ENCODE measurements around the gene ZFHX3. TPM values are rescaled to one million over a fixed set of nuclear protein-coding genes. Genes with fewer than 3 reads are reported as not detected.

Gene ZFHX3
- total RNA-seq, 1 experiment from 2014 or later, result 21.8 TPM

DNA sequence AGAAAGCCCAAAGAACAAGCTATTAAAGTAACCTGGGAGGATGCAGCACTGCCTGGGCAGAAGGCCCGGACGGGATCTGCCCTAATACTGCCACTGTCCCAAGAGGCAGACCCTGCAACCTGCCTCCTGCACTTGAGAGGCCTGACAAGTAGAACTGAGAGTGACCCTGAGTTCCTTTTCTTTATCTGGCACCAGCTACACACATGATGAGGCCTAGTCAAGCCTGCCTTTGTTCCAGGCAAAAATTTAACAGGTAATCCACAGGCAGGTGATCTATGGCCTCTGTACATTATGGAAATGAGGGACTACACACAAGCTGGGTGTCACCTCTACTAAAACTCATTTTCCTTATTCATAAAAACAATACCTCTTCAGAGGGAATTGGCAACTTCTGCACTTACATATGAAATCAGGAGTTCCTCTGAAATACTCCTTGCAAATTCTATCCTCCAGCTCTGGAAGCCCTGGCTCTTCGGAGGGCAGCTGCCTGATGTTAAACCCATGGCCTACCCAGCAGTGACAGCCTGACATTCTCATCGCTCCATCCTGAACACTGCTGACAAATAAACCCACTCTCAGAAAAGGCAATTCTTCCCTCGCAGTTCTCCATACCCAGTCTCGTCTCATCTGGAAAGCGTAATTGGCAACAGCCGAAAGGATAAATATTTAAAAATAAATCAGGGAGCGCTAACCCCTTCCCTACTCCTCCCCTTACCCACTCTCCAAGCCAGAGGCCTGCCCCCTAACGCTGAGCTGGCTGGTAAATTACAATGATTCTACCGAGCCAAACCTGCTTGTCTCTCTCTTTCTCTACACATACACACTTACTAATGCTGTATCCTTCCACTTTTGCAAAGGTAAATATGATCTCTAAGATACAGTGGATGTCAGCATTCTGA lies 2.5 kb upstream of the ZFHX3 start:
- POLR2A ChIA-PET (ENCODE audit: low non-redundant PET), result interaction anchor here (0.7 kb wide), 1 partner anchor 565 kb away, joined by 3 read pairs; no protein-coding TSS in a partner anchor
- peaks cover 73% of the 10 kb centered on the region for H3K4me1 ChIP-seq (ENCODE audit: insufficient read depth, low read length, poor library complexity, severe bottlenecking)
- intact Hi-C loops (cut with micrococcal nuclease; ENCODE audit: unreplicated experiment), result loop anchor here (10.0 kb wide), 3 partner anchors 116 to 546 kb away; no protein-coding TSS in a partner anchor

DNA sequence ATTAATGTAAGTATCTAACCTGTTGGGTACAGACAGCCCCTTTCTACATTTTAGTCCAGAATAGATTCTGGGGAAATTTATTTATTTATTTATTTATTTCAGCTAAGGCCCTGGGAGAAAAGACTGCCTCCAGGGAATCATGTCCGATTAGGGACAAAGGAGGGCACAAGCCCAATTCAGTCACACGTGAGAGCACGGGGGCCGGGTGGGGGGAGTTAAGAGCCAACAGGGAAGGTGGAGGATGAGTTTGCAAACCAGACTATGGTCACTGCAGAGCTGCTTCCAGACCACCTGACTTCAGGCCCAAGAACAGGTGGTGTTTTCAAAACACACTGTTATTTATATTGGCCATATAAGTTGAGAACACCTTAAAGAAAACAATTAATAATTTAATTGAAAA lies 1.6 kb upstream of the ZFHX3 start:
- Histone ChIP-seq H3K9me3 (ENCODE audit: low read depth, low read length, poor library complexity, severe bottlenecking) (no peaks in the 10 kb centered on the region), H3K36me3 (ENCODE audit: insufficient read depth, low read length, poor library complexity, severe bottlenecking) (no peaks in the 10 kb centered on the region), H3K27me3 (replicated peaks; ENCODE audit: insufficient read depth, low read depth, low read length, poor library complexity) (no peaks in the 10 kb centered on the region), H3K27ac (ENCODE audit: low read depth, low read length, poor library complexity, severe bottlenecking) (peak overlapping the region; percentile 70), H3K4me1 (ENCODE audit: insufficient read depth, low read length, poor library complexity, severe bottlenecking) (peaks cover 70% of the 10 kb centered on the region), H3K4me3 (ENCODE audit: low read depth, low read length, poor library complexity, severe bottlenecking) (no peak overlapping the region)
- TF ChIP-seq, protein P1, sequence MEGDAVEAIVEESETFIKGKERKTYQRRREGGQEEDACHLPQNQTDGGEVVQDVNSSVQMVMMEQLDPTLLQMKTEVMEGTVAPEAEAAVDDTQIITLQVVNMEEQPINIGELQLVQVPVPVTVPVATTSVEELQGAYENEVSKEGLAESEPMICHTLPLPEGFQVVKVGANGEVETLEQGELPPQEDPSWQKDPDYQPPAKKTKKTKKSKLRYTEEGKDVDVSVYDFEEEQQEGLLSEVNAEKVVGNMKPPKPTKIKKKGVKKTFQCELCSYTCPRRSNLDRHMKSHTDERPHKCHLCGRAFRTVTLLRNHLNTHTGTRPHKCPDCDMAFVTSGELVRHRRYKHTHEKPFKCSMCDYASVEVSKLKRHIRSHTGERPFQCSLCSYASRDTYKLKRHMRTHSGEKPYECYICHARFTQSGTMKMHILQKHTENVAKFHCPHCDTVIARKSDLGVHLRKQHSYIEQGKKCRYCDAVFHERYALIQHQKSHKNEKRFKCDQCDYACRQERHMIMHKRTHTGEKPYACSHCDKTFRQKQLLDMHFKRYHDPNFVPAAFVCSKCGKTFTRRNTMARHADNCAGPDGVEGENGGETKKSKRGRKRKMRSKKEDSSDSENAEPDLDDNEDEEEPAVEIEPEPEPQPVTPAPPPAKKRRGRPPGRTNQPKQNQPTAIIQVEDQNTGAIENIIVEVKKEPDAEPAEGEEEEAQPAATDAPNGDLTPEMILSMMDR (conservative IDR thresholded peaks at IDR 0.05; ENCODE audit: low read depth, low read length), result no peak
- TF ChIP-seq EZH2 (IDR thresholded peaks at IDR 0.05; ENCODE audit: borderline replicate concordance, low read depth, low read length, poor library complexity, severe bottlenecking), result no peak
- no peak for DNase-seq (ENCODE audit: low spot score)
- CTCF ChIA-PET, result interaction anchor here (1.0 to 1.4 kb wide), 2 partner anchors 54 to 217 kb away, joined by 3 to 5 read pairs; no protein-coding TSS in a partner anchor
- intact Hi-C loops (cut with micrococcal nuclease; ENCODE audit: unreplicated experiment), result loop anchor here (10.0 kb wide), 1 partner anchor 515 kb away; no protein-coding TSS in a partner anchor
- POLR2A ChIA-PET (ENCODE audit: low non-redundant PET), result interaction anchor here (0.7 kb wide), 1 partner anchor 564 kb away, joined by 3 read pairs; no protein-coding TSS in a partner anchor
- no TSS peak for BruUV-seq (replicated peaks)

More for the DNA sequence above, 2.5 kb upstream of the ZFHX3 start:
- H3K27ac ChIP-seq (ENCODE audit: low read depth, low read length, poor library complexity, severe bottlenecking), result no peak overlapping the region
- no TSS peak for BruUV-seq (replicated peaks)
- H3K4me3 ChIP-seq (ENCODE audit: low read depth, low read length, poor library complexity, severe bottlenecking), result no peak overlapping the region
- CTCF ChIA-PET, result interaction anchor here (1.0 to 1.4 kb wide), 2 partner anchors 55 to 218 kb away, joined by 3 to 5 read pairs; no protein-coding TSS in a partner anchor
- H3K36me3 ChIP-seq (ENCODE audit: insufficient read depth, low read length, poor library complexity, severe bottlenecking), result no peaks in the 10 kb centered on the region
- no peaks in the 10 kb centered on the region for H3K27me3 ChIP-seq (replicated peaks; ENCODE audit: insufficient read depth, low read depth, low read length, poor library complexity)
- TF ChIP-seq, protein P1 (conservative IDR thresholded peaks at IDR 0.05; ENCODE audit: low read depth, low read length), result no peak
- no peak for TF ChIP-seq EZH2 (IDR thresholded peaks at IDR 0.05; ENCODE audit: borderline replicate concordance, low read depth, low read length, poor library complexity, severe bottlenecking)
- no peaks in the 10 kb centered on the region for H3K9me3 ChIP-seq (ENCODE audit: low read depth, low read length, poor library complexity, severe bottlenecking)
- no peak for DNase-seq (ENCODE audit: low spot score)

DNA sequence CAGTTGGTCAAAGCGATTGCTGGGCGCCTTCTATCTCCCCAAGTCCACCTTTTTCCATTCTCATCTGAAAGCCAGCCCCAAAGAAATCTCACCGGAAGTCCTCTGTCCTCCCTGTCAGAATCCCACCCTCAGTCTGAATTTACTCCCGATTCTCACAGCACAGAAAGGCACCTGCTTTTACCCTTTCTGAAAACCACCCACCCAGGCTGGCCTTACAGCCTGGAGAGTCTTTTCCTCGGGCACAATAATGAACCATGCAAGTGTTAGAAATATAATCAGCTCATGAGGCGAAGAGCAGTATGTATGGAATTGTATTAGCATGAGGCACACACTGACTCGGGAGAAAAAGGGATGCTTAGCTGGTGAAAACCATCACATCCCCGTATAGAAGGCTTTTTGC lies 1.2 kb upstream of the ZFHX3 start:
- Histone ChIP-seq H3K4me1 (ENCODE audit: insufficient read depth, low read length, poor library complexity, severe bottlenecking) (peaks cover 71% of the 10 kb centered on the region), H3K9me3 (ENCODE audit: low read depth, low read length, poor library complexity, severe bottlenecking) (no peaks in the 10 kb centered on the region), H3K27me3 (replicated peaks; ENCODE audit: insufficient read depth, low read depth, low read length, poor library complexity) (no peaks in the 10 kb centered on the region), H3K4me3 (ENCODE audit: low read depth, low read length, poor library complexity, severe bottlenecking) (peak overlapping the region; percentile 69), H3K27ac (ENCODE audit: low read depth, low read length, poor library complexity, severe bottlenecking) (peak overlapping the region; percentile 70), H3K36me3 (ENCODE audit: insufficient read depth, low read length, poor library complexity, severe bottlenecking) (no peaks in the 10 kb centered on the region)
- TF ChIP-seq EZH2 (IDR thresholded peaks at IDR 0.05; ENCODE audit: borderline replicate concordance, low read depth, low read length, poor library complexity, severe bottlenecking), result no peak
- TF ChIP-seq, protein P1 (conservative IDR thresholded peaks at IDR 0.05; ENCODE audit: low read depth, low read length), result no peak
- no peak for DNase-seq (ENCODE audit: low spot score)
- CTCF ChIA-PET, result interaction anchor here (1.4 kb wide), 1 partner anchor 217 kb away, joined by 5 read pairs; no protein-coding TSS in a partner anchor
- POLR2A ChIA-PET (ENCODE audit: low non-redundant PET), result no interaction called here
- intact Hi-C loops (cut with micrococcal nuclease; ENCODE audit: unreplicated experiment), result loop anchor here (10.0 kb wide), 1 partner anchor 514 kb away; no protein-coding TSS in a partner anchor
- no TSS peak for BruUV-seq (replicated peaks)

All from A673 (cell line).